OCI-LY1 (cell line): ENCODE data around the gene CBLN1.

ENCODE experiments used
- H2AFZ ChIP-seq: fragments of 200-600 bp; sonication (generic), shearing (Covaris generic); 2 replicates; pipeline ENCODE4 v1.6.0; 2014; ENCODE audit warnings: antibody characterized with exemption, mild to moderate bottlenecking, low read length
- H3F3A ChIP-seq: fragments of 200-600 bp; sonication (generic), shearing (Covaris generic); 2 replicates; pipeline ENCODE4 v1.6.0; 2014; ENCODE audit warnings: mild to moderate bottlenecking, antibody characterized with exemption, low read length, moderate library complexity; ENCODE audit not compliant: insufficient read depth
- H3K27ac ChIP-seq: fragments of 200-600 bp; sonication (generic); 2 replicates; pipeline ENCODE4 v1.5.1; 2014; ENCODE audit warnings: low read length, mixed run types, mild to moderate bottlenecking, low read depth; ENCODE audit not compliant: poor library complexity, severe bottlenecking
- H3K27me3 ChIP-seq: fragments of 200-600 bp; sonication (generic); 2 replicates; pipeline ENCODE4 v1.6.0; 2014; ENCODE audit warnings: antibody characterized with exemption, mild to moderate bottlenecking, low read length, moderate library complexity; ENCODE audit not compliant: insufficient read depth
- H3K36me3 ChIP-seq: fragments of 200-600 bp; sonication (generic); 2 replicates; pipeline ENCODE4 v1.6.1; 2014; ENCODE audit warnings: mild to moderate bottlenecking, antibody characterized with exemption, low read length, moderate library complexity, mixed read lengths; ENCODE audit not compliant: insufficient read depth
- H3K4me1 ChIP-seq: fragments of 200-600 bp; sonication (generic); 2 replicates; pipeline ENCODE4 v1.5.1; 2014; ENCODE audit warnings: mild to moderate bottlenecking, low read length, moderate library complexity; ENCODE audit not compliant: insufficient read depth, severe bottlenecking
- H3K4me2 ChIP-seq: fragments of 200-600 bp; sonication (generic), shearing (Covaris generic); 2 replicates; pipeline ENCODE4 v1.6.1; 2014; ENCODE audit warnings: low read length
- H3K4me3 ChIP-seq: fragments of 200-600 bp; sonication (generic); 2 replicates; pipeline ENCODE4 v1.5.1; 2014; ENCODE audit warnings: low read length, low read depth, mild to moderate bottlenecking, mixed read lengths; ENCODE audit not compliant: poor library complexity, severe bottlenecking
- H3K79me2 ChIP-seq: fragments of 200-600 bp; shearing (Covaris generic); 2 replicates; pipeline ENCODE4 v1.6.1; 2016; ENCODE audit warnings: mixed run types, low read length, mixed read lengths; ENCODE audit not compliant: insufficient read depth
- H3K9ac ChIP-seq: fragments of 200-600 bp; sonication (generic), shearing (Covaris generic); 2 replicates; pipeline ENCODE4 v1.6.1; 2014; ENCODE audit warnings: mild to moderate bottlenecking, low read length, mixed read lengths
- H3K9me2 ChIP-seq: fragments of 200-600 bp; sonication (generic), shearing (Covaris generic); 2 replicates; pipeline ENCODE4 v1.6.1; 2014; ENCODE audit warnings: low read depth, mild to moderate bottlenecking, low read length, mixed read lengths
- H3K9me3 ChIP-seq: fragments of 200-600 bp; shearing (Covaris generic); 2 replicates; pipeline ENCODE4 v1.6.1; 2014; ENCODE audit warnings: low read length, mixed read lengths
- H4K20me1 ChIP-seq: fragments of 200-600 bp; sonication (generic), shearing (Covaris generic); 2 replicates; pipeline ENCODE4 v1.6.0; 2016; ENCODE audit warnings: mild to moderate bottlenecking, low read length; ENCODE audit not compliant: insufficient read depth
- EZH2 ChIP-seq: fragments of 200-600 bp; sonication (generic), shearing (Covaris generic); IDR thresholded peaks from 2 replicates; pipeline ENCODE4 v1.8.0; 2017; ENCODE audit warnings: borderline replicate concordance, mixed run types, mild to moderate bottlenecking, antibody characterized with exemption, low read length, moderate library complexity, mixed read lengths
- TF ChIP-seq, protein P1 (sequence below): fragments of 200-600 bp; sonication (generic), shearing (Covaris generic); IDR thresholded peaks from 2 replicates; pipeline ENCODE4 v1.5.1; 2017; ENCODE audit warnings: mild to moderate bottlenecking, antibody characterized with exemption, low read length, moderate library complexity, mixed read lengths

The CBLN1 gene

DNA sequence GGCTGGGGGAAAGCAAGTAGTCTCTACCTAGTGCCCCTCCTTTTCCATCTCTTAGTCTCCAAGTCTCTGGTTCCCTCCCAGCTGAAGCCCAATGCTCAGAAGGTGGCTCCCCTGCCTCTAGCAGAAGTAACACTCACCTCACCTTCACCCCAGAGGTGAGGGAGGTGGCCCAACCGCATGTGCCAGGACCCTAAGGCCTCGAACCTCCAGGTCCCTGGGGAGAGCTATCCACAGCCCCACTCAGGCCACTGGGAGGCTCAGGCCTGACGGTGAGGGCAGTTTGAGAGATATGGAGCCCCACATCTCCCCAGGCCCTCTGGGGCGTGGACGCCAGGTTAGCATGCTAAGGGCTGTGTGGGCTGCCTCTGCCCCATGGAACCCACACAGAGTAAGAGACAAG is 5.8 kb downstream of the CBLN1 start:
- Histone ChIP-seq H3K79me2 (no peaks in the 10 kb centered on the region), H3K9me3 (no peaks in the 10 kb centered on the region), H3F3A (no peaks in the 10 kb centered on the region), H3K27ac (no peak overlapping the region), H3K4me3 (no peak overlapping the region), H4K20me1 (no peaks in the 10 kb centered on the region), H3K4me1 (no peaks in the 10 kb centered on the region), H3K9me2 (no peaks in the 10 kb centered on the region), H3K36me3 (no peaks in the 10 kb centered on the region), H3K4me2 (no peak overlapping the region), H3K27me3 (no peaks in the 10 kb centered on the region), H3K9ac (no peak overlapping the region), H2AFZ (no peak overlapping the region)
- TF ChIP-seq, protein P1, sequence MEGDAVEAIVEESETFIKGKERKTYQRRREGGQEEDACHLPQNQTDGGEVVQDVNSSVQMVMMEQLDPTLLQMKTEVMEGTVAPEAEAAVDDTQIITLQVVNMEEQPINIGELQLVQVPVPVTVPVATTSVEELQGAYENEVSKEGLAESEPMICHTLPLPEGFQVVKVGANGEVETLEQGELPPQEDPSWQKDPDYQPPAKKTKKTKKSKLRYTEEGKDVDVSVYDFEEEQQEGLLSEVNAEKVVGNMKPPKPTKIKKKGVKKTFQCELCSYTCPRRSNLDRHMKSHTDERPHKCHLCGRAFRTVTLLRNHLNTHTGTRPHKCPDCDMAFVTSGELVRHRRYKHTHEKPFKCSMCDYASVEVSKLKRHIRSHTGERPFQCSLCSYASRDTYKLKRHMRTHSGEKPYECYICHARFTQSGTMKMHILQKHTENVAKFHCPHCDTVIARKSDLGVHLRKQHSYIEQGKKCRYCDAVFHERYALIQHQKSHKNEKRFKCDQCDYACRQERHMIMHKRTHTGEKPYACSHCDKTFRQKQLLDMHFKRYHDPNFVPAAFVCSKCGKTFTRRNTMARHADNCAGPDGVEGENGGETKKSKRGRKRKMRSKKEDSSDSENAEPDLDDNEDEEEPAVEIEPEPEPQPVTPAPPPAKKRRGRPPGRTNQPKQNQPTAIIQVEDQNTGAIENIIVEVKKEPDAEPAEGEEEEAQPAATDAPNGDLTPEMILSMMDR, result no peak
- TF ChIP-seq EZH2, result no peak

DNA sequence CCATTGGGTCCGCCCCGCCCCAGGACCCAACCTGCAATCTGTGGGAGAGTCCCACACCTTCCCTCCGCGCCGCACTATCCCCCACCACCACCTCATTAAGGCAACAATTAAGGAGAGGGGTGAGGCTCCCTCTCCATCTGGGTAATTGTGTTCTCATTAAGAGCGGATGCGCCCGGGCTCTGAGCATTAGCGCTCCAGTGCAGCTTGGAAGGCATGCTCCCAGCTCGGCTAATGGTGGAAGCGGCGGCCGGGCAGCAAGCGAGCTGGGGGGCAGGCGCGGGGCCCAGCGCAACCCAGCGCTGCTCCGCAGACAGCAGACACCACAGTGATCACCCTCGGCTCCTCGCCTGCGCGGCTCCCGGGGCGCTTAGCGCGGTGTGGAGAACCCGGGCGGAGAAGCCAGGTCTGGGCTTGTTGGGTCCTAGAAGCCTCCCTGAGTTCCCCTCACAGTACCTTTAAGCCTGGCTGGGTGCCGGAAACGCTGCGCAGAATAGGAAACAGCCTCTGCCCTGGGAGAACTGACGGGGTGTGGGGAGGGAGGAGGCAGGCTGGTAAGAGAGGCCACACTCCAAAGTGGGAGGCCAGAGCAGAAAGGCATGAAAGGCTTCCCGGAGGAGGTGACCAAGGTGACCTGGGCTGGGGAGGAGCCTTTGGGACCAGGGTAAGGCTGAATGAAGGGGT is 6.4 kb downstream of the CBLN1 start:
- no peak overlapping the region for H3K9ac ChIP-seq
- TF ChIP-seq EZH2, result no peak
- TF ChIP-seq, protein P1, result no peak
- H3K27me3 ChIP-seq, result no peaks in the 10 kb centered on the region
- H3K4me2 ChIP-seq, result no peak overlapping the region
- H3K36me3 ChIP-seq, result no peaks in the 10 kb centered on the region
- H4K20me1 ChIP-seq, result no peaks in the 10 kb centered on the region
- H3K9me3 ChIP-seq, result no peaks in the 10 kb centered on the region
- H3K4me3 ChIP-seq, result no peak overlapping the region
- H2AFZ ChIP-seq, result no peak overlapping the region
- no peaks in the 10 kb centered on the region for H3K4me1 ChIP-seq
- no peaks in the 10 kb centered on the region for H3K9me2 ChIP-seq
- no peaks in the 10 kb centered on the region for H3F3A ChIP-seq
- no peaks in the 10 kb centered on the region for H3K79me2 ChIP-seq
- H3K27ac ChIP-seq, result no peak overlapping the region

DNA sequence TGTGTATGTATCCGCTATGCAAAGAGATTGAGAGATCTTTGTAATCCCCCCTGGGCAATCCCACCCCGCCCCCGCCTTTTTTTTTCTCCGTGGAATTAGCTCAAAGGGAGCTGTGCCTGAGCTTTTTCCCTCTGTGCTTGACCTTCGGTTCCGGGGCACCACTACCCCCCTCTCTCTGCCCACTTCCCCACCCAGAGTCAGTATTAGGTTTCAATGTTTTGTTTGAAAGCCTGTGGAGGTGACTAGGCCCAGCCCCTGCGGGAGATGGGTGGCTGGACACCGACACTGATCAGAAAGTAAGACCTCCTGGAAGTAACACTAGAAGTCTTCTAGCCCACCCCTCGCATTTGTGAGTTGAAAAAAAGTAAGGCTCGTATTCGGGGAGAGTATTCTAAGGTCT is 7.0 kb downstream of the CBLN1 start:
- Histone ChIP-seq H3K27me3 (no peaks in the 10 kb centered on the region), H3K27ac (no peak overlapping the region), H2AFZ (no peak overlapping the region), H3K4me2 (no peak overlapping the region), H3K36me3 (no peaks in the 10 kb centered on the region), H3F3A (no peaks in the 10 kb centered on the region), H3K9ac (no peak overlapping the region), H4K20me1 (no peaks in the 10 kb centered on the region), H3K4me1 (no peaks in the 10 kb centered on the region), H3K4me3 (no peak overlapping the region), H3K79me2 (no peaks in the 10 kb centered on the region), H3K9me3 (no peaks in the 10 kb centered on the region), H3K9me2 (no peaks in the 10 kb centered on the region)
- TF ChIP-seq, protein P1, result no peak
- TF ChIP-seq EZH2, result no peak
